ENCODE results near the gene DOHH.
A peak's percentile ranks its signal among the peaks of the same experiment; 100 is the strongest.

The DOHH gene

DNA sequence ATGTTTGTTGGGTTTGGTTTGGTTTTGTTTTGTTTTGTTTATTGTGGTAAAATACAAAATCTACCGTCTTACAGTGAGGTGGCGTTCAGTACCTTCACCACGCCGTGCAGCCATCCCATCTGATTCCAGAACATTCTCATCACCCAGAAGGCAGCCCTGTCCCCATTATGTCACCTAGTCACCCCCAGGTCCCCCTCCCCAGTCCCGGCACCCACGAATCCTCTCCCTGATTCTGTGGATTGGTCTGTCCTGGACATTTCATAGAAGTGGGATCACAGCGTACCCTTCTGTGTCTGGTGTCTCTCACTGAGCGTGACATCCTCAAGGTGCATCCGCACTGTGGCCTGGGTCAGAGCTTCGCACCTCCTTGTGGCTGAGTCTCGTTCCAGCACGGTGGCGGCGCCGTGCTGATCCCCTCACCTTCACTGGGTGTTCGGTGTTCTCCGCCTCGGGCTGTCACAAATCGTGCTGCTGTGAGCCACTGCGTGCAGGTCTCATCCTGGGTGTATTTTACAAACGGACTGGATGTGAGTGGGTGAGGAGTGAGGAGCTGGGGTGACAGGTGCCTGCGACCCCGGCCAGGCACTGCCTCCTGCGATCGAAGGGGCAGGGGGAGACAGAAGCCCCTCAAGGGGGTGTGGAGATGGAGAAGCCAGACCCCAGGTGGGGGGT lies 37.9 kb upstream of the DOHH start:
- Histone ChIP-seq H3K27me3 (ENCODE audit: insufficient read depth, low read length) (no peaks in the 10 kb centered on the region), H3K9me3 (ENCODE audit: low read length) (no peaks in the 10 kb centered on the region), H3K9me2 (ENCODE audit: low read depth, low read length) (no peaks in the 10 kb centered on the region), H3F3A (ENCODE audit: insufficient read depth, low read length) (no peaks in the 10 kb centered on the region), H3K79me2 (ENCODE audit: insufficient read depth, low read length) (no peaks in the 10 kb centered on the region), H3K4me1 (ENCODE audit: insufficient read depth, low read length, severe bottlenecking) (no peaks in the 10 kb centered on the region), H2AFZ (ENCODE audit: low read length) (no peak overlapping the region), H3K4me3 (ENCODE audit: low read depth, low read length, poor library complexity, severe bottlenecking) (no peak overlapping the region), H3K27ac (ENCODE audit: low read depth, low read length, poor library complexity, severe bottlenecking) (no peak overlapping the region), H4K20me1 (ENCODE audit: insufficient read depth, low read length) (no peaks in the 10 kb centered on the region), H3K4me2 (ENCODE audit: low read length) (no peak overlapping the region), H3K36me3 (ENCODE audit: insufficient read depth, low read length) (peaks cover 38% of the 10 kb centered on the region), H3K9ac (ENCODE audit: low read length) (no peak overlapping the region)
- TF ChIP-seq, protein P1, sequence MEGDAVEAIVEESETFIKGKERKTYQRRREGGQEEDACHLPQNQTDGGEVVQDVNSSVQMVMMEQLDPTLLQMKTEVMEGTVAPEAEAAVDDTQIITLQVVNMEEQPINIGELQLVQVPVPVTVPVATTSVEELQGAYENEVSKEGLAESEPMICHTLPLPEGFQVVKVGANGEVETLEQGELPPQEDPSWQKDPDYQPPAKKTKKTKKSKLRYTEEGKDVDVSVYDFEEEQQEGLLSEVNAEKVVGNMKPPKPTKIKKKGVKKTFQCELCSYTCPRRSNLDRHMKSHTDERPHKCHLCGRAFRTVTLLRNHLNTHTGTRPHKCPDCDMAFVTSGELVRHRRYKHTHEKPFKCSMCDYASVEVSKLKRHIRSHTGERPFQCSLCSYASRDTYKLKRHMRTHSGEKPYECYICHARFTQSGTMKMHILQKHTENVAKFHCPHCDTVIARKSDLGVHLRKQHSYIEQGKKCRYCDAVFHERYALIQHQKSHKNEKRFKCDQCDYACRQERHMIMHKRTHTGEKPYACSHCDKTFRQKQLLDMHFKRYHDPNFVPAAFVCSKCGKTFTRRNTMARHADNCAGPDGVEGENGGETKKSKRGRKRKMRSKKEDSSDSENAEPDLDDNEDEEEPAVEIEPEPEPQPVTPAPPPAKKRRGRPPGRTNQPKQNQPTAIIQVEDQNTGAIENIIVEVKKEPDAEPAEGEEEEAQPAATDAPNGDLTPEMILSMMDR (IDR thresholded peaks at IDR 0.05; ENCODE audit: low read length) = peak; percentile 14; the same call in 1 of the 2 replicates
- TF ChIP-seq EZH2 (IDR thresholded peaks at IDR 0.05; ENCODE audit: borderline replicate concordance, low read length) = no peak

DNA sequence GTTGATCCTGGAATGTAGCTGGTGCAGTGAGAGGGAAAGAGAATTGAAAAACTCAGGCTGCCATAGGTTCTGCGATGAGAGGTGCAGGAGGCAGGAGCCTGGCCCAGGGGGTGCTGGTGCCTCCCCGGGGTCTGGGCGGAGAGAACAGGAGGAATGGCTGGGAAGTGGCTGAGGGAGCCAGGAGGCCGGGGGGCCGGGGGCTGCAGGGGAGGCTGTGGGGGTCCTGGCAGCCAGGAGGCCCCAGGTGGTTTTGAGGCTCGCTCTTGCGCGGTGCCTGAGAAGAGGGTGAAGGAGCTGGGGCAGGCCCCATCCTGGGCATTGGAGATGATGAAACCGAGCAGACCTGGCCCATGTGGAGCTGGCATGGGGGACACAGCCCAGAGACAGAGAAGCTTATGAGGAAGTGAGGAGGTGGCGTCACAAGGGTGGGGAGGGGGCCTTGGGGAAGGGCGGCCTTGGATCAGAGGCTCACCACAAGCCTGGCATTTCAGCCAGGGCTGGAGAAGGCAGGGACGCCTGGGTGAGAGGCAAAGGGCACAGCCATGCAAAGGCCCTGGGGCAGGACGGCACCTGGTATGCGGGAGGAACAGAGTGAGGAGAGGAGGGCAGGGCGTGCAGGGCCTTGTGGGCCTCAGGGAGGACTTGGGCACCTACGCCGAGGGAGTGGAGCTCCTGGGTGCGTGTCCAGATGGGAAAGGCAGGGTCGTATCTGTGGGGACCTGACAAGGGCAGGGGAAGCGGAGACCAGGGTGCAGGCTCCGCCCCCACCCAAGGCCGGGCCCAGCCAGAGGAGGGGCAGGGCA lies 37.2 kb upstream of the DOHH start:
- Histone ChIP-seq H3K27ac (ENCODE audit: low read depth, low read length, poor library complexity, severe bottlenecking) (no peak overlapping the region), H3K36me3 (ENCODE audit: insufficient read depth, low read length) (peaks cover 46% of the 10 kb centered on the region), H3K9ac (ENCODE audit: low read length) (no peak overlapping the region), H3K79me2 (ENCODE audit: insufficient read depth, low read length) (no peaks in the 10 kb centered on the region), H3K9me3 (ENCODE audit: low read length) (no peaks in the 10 kb centered on the region), H3K4me1 (ENCODE audit: insufficient read depth, low read length, severe bottlenecking) (no peaks in the 10 kb centered on the region), H2AFZ (ENCODE audit: low read length) (no peak overlapping the region), H4K20me1 (ENCODE audit: insufficient read depth, low read length) (no peaks in the 10 kb centered on the region), H3K27me3 (ENCODE audit: insufficient read depth, low read length) (no peaks in the 10 kb centered on the region), H3F3A (ENCODE audit: insufficient read depth, low read length) (no peaks in the 10 kb centered on the region), H3K9me2 (ENCODE audit: low read depth, low read length) (no peaks in the 10 kb centered on the region), H3K4me2 (ENCODE audit: low read length) (no peak overlapping the region), H3K4me3 (ENCODE audit: low read depth, low read length, poor library complexity, severe bottlenecking) (no peak overlapping the region)
- TF ChIP-seq EZH2 (IDR thresholded peaks at IDR 0.05; ENCODE audit: borderline replicate concordance, low read length) = no peak
- TF ChIP-seq, protein P1 (IDR thresholded peaks at IDR 0.05; ENCODE audit: low read length) = no peak

DNA sequence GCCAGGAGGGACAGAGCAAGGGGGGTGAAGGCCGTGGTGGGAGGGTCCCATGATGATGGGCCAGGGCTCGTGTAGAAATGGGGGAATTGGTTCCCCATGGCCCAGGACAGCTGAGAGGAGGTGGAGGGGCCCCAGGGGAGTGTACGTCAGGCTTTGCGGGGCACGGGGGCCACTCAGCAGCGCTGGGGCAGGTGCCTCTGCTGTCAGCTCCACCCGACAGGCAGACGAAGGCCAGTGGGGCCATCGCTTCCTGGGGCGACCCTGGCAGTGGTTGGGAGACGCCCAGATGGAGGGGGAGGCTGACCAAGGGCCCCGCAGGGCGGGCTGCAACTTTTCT lies 36.6 kb upstream of the DOHH start:
- no peaks in the 10 kb centered on the region for H3F3A ChIP-seq (ENCODE audit: insufficient read depth, low read length)
- peaks cover 52% of the 10 kb centered on the region for H3K36me3 ChIP-seq (ENCODE audit: insufficient read depth, low read length)
- H3K9me2 ChIP-seq (ENCODE audit: low read depth, low read length) = no peaks in the 10 kb centered on the region
- H3K27me3 ChIP-seq (ENCODE audit: insufficient read depth, low read length) = no peaks in the 10 kb centered on the region
- H3K4me1 ChIP-seq (ENCODE audit: insufficient read depth, low read length, severe bottlenecking) = no peaks in the 10 kb centered on the region
- H2AFZ ChIP-seq (ENCODE audit: low read length) = no peak overlapping the region
- no peak for TF ChIP-seq EZH2 (IDR thresholded peaks at IDR 0.05; ENCODE audit: borderline replicate concordance, low read length)
- TF ChIP-seq, protein P1 (IDR thresholded peaks at IDR 0.05; ENCODE audit: low read length) = no peak
- no peak overlapping the region for H3K4me2 ChIP-seq (ENCODE audit: low read length)
- no peak overlapping the region for H3K27ac ChIP-seq (ENCODE audit: low read depth, low read length, poor library complexity, severe bottlenecking)
- no peaks in the 10 kb centered on the region for H3K9me3 ChIP-seq (ENCODE audit: low read length)
- H4K20me1 ChIP-seq (ENCODE audit: insufficient read depth, low read length) = no peaks in the 10 kb centered on the region
- H3K9ac ChIP-seq (ENCODE audit: low read length) = no peak overlapping the region
- no peak overlapping the region for H3K4me3 ChIP-seq (ENCODE audit: low read depth, low read length, poor library complexity, severe bottlenecking)
- H3K79me2 ChIP-seq (ENCODE audit: insufficient read depth, low read length) = no peaks in the 10 kb centered on the region
